Stimulated activated CD4-positive, alpha-beta T cell treated with anti-CD3 and anti-CD28 coated beads, Interleukin-2, amount 100 ng/mL, for 24 hours (primary cell): ENCODE measurements around the gene FANCC.

Experiments used
- DNase-seq, 2 donors: peaks; one replicate each; pipeline ENCODE4 v3.0.0-alpha.2; 2020

The FANCC gene

DNA sequence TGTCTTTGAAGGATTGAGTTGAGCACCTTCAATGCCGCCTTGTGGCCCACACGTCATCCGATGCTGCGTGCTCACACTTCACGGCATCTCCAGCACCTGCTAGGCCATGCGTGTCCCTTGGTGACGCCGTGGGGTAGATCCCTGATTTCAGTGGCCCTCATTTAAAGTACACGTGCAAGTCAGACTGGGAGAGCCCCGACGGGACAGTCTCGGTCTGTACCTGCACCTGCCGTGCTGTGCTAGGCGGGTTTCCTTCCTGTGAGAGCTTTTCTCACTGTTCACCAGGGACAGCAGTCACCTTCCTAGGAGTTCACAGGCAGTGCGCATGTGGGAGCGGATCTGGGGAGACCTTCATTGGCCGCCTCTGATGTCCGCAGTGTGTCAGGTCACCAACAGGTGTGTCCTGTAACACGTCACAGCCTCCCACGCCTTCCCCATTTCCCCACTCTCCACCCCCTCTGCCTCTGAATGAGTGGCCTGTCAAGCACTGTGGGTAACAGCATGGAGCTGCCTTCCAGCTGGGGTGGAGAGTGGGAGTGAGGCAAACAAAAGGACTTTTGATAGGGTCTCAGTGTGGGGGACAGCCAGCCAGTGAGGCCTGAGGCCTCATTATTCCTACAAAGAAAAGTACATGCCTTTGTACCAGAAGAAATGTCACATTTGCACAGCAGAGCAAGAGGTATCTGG is 236.4 kb downstream of the FANCC start:
- DNase-seq = no peak

- DNase-seq = no peak
These were observed 238.0 kb downstream of the FANCC start for GRCh38 chr9:95079461-95079860.

DNA sequence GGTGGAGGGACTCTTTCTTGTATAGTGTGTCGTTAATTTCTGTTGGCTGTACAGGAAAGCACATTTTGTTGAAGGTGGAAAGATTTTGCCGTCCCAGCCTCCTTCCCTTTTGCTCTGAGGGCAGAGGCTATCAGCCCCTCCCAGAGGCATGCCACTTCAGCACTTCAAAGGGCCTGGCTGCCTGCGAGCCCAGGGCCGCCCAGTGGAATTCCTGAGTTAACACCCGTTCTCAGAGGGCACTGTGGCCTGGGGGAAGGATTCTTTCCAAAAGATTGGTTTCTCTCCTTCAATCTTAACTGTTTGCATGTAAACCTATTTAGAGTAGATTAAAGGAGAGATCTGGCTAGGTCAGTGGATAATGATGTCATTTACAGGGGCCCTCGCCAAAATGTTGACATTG is 238.6 kb downstream of the FANCC start:
- no peak for DNase-seq

DNA sequence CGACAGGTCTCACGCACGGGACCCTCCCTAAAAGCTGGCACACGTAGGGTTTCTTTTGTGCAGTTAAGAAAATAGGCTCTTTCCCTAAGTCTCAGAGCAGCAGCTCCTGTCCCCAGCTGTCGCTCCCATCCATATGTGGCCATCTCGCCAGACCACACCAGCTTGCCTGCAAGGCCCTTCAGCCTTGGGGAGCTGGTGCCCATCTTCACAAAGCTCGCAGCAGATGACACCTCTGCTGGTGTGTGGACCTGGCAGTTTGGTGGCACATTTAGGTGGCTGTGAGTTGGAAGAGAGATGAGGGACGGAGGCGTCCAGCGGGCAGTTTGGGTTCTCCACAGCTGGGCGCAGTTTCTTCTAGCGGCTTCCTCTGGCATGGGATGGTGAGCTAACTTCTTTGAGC is 239.0 kb downstream of the FANCC start:
- no peak for DNase-seq

DNA sequence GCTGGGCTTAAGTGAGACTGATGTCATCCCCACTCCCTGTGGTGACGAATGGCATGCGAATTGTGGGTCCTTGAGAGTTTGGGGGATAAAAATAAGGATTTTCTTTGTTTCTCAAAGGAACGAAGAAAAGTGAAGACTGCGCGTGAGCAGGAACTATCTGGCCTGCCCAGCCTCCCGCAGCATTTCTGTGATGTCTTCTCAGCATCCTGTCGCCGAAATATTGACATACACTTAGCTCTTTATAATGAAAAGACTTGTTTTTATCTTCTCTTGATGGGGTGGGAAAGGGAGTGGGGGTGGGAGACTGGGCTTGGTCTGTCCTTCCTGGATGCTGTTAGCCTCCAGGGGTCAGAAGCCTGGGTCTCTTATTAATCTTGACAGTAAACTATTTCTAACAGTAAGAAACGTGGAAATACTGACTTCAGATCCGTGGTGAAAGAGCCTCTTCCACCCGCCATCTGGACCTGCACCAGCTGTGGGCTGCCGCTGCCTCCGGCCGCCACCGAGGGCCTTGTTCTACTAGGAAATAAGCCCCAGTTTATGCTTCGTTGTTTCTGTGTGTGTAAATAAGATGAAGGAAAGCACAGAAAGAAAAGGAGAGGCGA is 239.6 kb downstream of the FANCC start:
- DNase-seq = no peak

GRCh38 chr9:95077053-95077765 is 240.3 kb downstream of the FANCC start:
- DNase-seq = no peak

GRCh38 chr9:95076696-95077052 is 240.8 kb downstream of the FANCC start:
- DNase-seq = no peak

DNA sequence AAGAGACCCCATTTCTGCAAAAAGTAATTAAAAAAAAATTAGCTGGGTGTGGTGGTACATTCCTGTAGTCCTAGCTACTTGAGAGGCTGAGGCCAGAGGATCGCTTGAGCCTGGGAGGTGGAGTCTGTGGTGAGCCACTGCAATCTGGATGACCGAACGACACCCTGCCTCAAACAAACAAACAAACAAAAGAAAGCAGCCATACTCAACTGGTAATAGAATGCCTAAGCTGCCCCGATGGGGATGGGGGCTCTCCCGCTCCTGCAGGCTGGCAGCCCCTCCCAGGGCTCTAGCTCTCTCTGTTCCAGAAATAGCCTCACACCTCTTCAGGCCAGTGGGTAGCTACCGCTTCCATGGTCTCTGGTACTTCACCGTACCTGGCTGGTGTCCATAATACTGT is 241.8 kb downstream of the FANCC start:
- DNase-seq = no peak

GRCh38 chr9:95074632-95075031 is 242.9 kb downstream of the FANCC start:
- DNase-seq = no peak

DNA sequence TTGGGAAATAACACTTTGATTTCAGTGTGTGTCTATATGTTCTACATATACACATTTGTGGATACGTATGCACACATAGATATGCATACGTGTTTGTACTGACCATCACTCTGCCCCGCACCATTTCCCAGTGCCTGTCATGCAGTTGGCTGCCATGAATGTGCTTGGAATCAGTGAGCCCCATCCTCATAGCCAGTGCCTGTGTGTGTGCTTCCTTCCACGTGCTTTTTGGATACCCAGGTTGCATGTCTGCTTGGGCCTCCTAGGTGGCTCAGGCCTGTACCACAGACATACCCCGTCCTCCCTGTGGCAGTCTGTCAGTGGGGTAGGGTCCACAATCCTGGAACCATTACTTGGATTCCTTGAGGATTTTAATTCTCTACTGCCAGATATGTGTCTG is 243.6 kb downstream of the FANCC start:
- no peak for DNase-seq

DNA sequence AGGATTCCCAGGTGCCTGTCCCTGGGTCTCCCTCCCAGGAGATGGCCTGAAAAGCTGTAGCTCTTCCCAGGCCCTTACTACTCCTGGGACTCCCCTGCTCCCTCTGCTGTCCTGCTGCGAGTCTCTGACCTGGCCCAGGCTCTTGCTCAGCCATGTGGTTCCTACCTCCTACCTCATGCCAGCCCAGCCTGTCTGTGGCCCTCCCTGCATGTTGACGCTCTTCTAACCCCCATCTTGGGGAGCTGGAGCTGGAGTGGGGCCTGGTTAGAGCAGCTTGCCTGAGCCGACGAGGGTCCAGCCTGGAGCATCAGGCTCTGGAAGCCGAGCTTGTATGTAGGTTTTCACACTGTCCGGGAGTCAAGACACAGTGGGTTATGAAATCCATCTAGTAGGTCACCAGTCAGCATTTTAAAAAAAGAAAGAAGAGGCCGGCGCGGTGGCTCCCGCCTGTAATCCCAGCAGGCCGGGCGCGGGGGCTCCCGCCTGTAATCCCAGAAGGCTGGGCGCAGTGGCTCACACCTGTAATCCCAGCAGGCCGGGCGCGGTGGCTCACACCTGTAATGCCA is 244.4 kb downstream of the FANCC start:
- DNase-seq = no peak

GRCh38 chr9:95071925-95072324 is 245.6 kb downstream of the FANCC start:
- no peak for DNase-seq

DNA sequence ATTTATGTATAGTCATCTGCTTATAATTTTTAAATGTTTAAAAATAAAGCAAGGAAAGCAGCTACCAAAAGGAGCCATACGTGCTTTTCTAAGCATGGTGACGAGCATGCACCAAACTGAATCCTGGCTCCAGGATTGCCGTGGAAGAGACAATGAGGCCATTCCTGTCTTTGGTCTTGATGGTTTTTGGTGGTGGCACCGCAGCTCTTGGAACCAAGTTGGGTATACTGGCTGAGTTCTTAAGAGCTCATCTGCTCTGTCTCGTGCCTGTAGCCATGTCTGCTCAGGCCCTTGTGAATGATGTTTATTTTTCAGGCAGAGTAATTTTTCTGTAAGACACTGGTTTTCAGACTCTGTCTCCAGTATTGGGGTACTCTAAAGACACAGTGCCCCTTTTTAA is 246.1 kb downstream of the FANCC start:
- DNase-seq = no peak

DNA sequence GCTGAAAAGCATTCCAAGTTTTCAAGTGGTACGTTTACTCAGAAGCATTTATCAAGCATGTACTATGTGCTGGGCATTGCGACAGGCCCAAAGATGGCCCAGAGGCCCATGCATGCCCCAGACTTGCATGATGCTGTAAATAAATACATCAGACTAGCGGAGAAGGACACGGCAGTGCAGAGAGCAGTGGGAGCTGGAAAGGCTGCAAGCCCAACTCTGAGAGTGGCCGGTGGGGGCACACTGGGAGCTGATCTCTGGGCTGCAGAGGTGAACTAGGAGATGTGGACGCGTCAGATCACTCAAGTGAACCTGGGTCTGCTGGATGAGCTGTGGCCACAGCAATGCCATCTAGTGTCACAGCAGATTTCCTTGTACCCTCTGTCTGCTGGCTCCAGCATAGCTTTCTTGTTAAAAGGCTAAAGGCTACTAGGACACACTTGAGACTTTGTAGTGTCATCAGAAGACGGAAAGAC is 246.9 kb downstream of the FANCC start:
- DNase-seq = no peak

- DNase-seq = no peak
These were observed 249.6 kb downstream of the FANCC start for GRCh38 chr9:95067897-95068296.

GRCh38 chr9:95067057-95067456 is 250.5 kb downstream of the FANCC start:
- no peak for DNase-seq

- no peak for DNase-seq
These were observed 252.3 kb downstream of the FANCC start for GRCh38 chr9:95065224-95065623.

- no peak for DNase-seq
These were observed 254.2 kb downstream of the FANCC start for GRCh38 chr9:95063300-95063699.

- DNase-seq = no peak
These were observed 254.9 kb downstream of the FANCC start for GRCh38 chr9:95062596-95063065.

DNA sequence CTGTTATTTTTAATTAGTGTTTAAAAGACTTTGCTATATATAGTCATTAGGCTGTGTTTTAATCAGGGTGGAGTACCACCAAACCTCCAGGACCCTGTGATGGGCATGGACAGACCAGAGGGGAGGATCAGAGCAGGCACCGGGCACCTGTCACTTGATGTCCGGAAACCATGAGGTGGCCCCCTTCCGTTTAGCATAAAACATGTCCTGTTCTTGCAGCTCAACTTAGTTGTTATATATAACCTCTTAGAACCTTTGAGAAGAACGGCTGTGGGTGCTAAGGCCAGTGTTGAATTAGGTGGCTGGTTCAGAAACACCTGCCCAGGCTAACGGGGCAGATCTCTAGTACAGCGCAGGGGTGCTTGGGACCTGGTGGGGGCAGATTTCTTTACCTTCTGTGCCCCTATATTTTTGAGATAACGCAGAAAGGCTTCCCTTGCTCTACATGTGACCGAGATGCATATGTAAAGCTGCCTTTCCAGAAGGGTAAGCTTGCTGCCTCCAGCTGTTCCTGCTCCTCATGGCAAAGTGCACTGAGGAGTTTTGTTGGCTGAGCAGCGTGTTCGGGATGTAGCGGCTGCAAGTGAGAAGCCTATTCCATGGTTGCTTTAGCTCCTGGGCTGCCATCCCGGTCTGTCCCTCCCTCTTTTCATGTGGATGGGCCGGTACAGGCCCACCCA is 255.5 kb downstream of the FANCC start:
- DNase-seq = no peak

DNA sequence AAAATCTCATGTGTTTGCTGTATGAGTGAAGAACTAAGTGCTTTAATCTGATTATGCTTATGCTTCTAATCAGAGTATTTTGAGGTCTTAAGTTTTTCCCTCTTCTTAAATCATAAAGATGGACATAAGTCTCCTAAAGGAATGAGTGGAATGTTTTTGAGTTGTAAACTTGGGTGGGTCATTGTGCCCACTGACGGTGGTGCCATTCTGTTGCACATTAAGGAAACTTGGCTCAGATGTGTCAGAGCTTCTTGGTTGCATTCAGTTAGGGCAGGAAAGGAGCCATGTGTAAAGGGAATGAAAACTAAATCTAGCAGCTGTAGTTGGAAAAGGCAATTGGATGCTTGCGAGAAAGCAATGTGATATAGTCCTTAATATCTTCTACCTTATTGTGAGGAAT is 256.6 kb downstream of the FANCC start:
- no peak for DNase-seq

GRCh38 chr9:95060234-95060633 is 257.3 kb downstream of the FANCC start:
- no peak for DNase-seq

GRCh38 chr9:95058795-95059386 is 258.6 kb downstream of the FANCC start:
- DNase-seq = no peak
